ENCODE results near the gene B4GALT1.

The B4GALT1 gene

DNA sequence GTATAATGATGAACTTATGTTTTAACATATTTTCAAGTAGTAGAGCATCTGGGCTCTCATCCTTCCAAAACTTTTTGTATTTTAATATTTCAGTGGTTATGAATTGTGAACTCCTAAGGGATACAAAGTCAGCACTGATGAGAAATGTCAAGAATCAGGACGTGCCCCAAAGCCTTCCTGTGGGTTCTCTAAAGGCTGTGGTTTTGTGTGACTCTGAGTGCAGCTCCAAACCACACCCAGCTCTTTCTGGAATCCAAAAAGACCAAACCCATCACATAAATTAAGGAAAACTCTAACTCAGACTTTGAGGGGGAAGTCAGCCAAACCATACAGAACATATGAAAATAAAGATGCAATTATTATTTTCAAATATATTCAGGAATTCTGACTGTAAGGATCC lies 49.8 kb downstream of the B4GALT1 start:
- DNase-seq: peak in 2 of 3 donors; percentile 36 to 44

DNA sequence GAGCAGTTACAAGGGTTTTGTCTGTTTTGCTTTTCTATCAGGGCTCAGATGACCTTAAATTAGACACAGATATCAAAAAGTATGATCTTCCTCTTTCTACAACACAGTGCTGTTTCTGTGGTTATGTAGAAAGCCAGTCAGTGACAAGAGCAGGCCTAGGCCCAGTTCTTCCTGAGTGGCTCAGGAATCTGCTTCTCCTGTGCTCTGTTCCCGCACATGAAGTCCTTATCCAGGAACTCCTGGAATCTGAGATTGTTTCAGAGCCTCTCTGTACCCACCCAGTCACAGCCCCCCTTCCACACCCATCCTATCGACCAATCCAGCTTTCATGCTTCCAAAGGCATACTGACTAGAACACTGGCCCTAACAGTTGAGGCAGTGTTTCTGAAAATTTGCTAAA lies 50.3 kb downstream of the B4GALT1 start:
- peak in 2 of 3 donors; percentile 32 to 45 for DNase-seq

DNA sequence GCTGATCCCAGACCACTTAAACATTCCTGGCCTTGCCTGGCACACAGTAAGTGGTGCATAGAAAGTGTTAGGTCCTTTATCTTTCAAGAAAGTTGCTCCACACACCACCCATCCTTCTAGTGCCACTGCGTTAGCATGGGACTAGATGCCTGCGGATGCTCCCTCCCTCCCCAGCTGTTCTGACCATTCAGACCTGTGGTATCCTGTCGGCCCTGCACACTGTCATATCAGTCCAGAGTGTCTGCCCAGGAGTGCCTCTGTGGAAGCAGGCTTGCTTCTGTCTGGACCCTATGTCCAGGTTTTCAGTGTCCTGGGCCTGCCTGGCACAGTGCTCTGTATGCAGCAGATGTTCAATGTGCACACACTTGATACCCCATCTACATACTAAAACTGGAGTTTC lies 52.4 kb downstream of the B4GALT1 start:
- no peak for DNase-seq

DNA sequence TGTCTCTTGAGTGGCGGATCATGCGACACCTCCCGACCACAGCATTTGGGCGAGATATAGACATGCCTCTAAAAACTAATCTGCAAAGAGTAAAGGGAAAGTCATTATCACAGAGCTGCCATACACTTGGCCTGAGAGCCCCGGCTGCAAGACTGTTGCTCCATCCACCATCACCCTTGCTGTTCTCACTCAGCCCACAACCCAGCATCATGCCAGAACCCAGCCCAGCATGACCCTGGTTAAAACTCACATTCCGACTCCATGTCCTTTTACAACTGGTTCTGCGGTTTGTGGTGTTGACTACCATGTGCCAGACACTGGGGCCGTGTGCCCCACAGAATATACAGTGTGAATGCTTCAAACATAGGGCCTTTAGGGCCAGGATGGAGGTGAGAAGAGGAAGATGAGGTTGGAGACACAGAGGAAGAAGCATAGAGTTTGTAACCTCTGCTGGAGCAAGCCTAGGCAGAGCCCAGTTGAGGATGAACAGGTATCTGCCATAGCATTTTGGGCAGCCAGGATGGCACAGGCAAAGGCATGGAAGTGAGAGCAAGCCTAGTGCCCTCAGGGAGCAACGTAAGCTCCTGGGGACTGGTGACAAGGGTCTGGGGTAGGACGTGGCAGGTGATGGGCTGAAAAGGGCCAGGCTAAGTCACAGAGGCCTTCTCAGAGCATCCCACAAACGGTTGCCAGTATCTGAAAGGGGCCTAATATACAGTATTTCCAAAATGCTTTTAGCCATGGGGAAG lies 53.2 kb downstream of the B4GALT1 start:
- no peak for DNase-seq

DNA sequence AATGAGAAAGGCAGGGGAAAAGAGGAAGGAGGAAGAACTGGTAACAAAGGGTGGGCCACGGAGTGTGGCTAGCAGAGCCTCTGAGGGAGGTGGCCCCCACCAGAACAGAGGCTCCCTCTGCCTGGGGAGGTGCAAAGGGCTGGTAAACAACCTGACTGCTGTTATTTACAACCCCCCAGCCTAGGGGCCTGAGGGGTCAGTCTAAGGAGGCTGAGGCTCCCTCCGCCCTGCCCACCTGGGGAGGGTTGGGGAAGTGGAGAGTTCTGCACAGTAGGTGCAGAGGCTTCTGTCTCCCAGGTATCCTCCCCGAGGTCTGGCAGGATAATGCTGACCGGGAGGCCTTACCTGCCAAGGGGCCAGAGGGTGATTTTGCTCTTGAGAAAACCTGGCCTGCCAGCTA lies 55.0 kb downstream of the B4GALT1 start:
- no peak for DNase-seq

DNA sequence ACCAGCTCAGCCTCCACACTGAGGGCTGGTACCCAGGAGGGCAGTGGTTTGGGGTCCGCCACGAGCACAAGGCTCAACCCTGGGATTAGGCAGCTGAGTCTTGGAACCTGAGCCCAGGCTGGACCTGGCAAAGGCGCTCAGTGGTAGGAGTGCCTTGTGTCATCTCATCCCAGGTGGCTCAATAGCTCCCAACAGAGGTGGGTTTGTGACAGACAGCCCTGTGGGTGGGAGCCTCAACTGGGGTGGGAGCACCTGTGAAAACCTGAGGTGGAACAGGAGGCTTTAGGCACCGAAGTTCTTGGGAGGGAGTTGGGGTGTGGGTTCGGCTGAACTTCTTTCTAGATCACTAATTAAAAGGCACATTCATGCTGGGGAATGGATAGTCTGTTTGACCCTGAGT lies 55.5 kb downstream of the B4GALT1 start:
- DNase-seq: no peak

DNA sequence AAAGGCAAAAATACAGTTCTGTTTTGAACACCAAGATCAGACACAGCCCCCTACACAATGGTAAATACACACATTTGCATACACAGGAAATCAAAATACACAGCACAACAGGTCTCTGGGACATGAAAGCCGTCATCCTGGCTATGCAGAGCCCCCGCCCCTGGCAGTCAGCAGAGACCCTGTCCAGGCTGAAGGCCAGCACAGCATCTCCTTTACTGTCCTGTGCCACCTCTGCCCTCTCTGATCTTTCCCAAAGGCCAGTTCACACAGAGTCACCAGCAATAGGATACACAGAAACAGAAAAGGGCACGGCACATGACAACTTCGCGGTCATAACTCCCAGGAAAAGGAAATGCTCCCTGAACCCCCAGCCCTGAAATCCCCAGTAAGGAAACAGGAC lies 56.5 kb downstream of the B4GALT1 start:
- no peak for DNase-seq

DNA sequence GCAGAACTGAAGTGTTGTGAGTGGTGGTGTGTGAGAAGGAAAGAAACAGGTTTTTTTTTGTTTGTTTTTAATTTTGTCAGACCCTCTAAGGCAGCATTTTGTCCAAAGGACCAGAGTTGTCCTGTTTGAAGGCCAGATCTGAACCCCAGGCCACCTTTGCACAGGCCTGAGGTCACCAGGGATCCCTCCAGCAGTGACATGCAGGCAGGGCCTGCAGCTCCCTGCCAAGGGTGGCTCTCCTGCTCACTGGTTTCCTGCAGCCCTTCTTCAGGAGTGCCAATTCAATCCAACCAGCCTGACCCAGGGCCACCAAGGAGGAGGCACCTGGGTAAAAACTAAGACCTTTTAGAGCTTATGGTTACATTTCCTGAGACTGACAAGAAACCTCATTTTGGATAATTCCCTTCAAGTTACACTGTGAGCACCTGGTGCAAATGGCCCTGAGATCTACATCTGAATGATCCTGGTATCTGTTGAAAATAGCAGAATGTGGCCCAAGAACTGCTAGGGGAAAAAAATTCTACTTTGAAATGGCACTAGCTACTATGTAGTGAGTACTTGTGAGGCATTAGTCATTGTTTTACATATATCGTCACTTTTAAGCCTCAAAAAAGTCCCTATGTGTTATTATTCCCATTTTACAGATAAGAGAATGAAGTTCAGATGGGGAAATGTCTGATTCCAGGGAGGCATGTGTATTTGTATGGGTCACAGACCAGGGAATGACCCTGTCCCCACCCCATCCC lies 57.1 kb downstream of the B4GALT1 start:
- DNase-seq: peak in 1 of 3 donors; percentile 29

DNA sequence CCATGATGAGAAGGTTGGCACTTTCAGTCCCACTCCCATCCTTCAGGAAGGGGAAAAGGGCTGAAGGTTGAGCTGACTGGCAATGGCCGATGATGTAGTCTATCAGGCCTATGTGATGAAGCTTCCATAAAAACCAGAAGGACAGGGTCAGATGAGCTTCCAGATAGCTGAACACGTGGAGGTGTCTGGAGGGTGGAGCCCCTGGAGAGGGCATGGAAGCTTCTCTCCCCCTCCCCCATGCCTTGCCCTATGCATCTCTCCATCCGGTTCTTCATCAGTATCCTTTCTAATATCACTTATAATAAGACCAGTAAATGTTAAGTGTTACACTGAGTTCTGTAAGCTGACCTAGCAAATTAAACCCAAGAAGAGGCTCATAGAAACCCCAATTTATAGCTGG lies 58.0 kb downstream of the B4GALT1 start:
- DNase-seq: no peak

DNA sequence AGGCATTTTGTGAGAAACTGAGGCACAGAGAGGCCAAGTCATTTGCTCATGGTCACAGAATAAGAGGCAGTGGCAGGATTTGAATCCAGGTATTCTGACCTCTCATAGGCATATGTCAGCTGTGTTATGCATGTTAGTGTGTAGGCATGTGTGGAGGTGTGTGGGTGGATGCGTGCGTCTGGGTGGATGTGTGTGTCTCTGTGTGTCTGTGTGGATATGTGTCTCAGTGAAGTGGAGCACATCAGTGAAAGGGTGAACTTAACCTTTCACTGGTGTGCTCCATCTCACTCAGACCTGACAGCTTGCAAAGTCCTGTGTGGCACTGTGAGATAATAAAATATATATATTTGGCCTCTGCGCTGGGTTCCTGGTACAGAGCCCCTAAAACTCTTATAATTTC lies 58.7 kb downstream of the B4GALT1 start:
- DNase-seq: no peak

DNA sequence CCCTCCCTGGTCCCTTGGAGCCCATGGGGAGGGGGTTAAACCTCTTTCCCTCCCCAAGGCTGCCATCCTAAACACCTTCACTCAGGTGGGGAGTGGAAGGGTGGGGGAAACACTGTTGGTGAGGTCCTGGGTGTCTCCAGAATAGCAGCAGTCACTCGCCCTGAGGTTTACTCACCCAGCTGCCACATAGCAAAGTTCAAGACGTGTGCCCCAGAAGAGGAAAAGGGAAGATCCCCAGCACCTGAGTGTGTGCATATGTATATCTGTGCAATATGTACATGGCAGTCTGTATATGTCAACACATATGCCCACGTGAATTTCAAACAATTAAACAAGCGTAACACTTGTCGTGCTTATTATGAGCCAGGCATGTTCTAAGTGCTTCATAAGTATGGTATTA lies 59.4 kb downstream of the B4GALT1 start:
- DNase-seq: no peak

DNA sequence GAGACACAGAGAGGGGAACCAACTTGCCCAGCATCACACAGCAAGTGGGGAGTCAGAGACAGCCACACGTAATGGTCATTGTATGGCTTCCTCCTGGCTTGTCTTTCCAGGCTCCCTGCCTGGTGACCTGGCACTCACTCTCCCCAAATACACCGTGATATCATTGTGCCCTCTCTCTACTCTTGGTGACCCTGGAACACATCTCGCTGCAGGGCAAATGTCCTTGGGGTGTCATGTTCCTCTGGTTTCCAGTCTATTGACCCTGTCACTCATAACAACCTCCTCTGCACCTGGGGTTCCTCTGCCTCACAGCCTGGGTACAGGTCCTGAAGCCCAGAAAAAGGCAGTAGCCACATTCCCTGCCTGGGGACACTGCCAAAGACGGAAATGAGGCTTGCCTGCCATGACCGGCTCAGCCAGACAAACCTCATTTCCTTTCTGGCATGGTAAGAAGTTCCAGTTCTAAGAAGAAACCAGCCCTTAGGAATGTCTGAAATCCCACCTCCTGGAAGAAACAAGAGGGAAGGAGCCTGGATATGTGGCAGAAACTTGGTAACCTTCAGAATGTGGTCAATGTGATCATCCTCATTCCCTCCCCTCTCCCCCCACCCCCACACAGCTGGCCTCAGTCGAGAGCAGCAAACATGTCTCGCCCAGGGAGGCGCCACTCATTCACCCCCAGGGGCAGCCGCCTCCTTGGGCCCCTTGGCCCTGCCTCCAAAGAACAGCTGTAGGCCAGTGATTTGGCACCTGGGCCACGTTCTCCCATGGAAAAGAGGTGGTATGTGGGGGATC lies 60.1 kb downstream of the B4GALT1 start:
- no peak for DNase-seq

DNA sequence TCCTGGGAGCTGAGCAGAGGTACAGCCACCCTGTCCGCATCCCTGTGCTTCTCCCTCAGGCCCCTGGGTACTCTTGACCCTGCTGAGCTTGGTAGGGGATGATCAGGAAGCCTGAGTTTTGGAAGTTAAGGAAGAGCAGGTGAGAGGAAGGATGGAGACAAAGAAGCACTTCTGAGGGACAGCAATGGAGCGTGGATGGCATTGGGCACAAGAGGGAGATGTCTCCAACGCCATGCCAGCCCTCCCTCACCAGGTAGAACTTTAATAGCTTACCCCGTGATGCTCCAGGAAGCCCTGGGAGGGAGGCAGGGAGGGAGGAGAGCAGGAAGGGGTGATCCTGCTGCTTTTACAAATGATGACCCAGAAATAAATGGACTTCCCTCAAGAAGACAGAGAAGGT lies 60.8 kb downstream of the B4GALT1 start:
- DNase-seq: no peak

DNA sequence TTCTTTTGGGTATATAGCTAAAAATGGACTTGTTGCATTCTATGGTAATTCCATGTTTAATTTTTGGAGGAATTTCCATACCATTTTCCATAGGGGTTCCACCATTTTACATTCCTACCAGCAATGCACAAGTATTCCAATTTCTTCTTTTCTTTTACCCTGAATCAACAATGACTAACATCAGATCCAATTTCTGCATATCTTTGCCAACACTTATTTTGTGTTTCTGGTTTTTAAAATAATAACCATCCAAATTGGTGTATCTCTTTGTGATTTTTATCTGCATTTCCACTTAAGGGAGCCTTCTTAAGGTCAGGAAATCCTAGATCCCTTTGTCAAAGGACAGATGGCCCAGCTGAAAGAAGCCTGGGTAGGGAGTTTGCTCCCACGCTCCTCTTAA lies 61.2 kb downstream of the B4GALT1 start:
- DNase-seq: no peak

DNA sequence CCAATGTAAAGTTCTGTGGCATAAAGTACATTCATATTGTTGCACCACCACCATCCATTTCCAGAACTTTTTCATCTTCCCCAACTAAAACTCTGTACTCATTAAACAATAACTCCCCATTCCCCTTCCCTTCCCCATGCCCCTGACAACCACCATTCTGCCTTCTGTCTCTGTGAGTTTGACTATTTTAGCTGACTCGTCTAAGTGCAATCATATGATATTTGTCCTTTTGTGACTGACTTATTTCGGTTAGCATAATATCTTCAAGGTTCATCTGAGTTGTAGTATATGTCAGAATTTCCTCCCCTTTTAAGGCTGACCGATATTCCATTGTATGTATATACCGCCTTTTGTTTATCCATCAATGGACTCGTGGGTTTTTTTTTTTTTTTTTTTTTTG lies 61.6 kb downstream of the B4GALT1 start:
- DNase-seq: no peak

DNA sequence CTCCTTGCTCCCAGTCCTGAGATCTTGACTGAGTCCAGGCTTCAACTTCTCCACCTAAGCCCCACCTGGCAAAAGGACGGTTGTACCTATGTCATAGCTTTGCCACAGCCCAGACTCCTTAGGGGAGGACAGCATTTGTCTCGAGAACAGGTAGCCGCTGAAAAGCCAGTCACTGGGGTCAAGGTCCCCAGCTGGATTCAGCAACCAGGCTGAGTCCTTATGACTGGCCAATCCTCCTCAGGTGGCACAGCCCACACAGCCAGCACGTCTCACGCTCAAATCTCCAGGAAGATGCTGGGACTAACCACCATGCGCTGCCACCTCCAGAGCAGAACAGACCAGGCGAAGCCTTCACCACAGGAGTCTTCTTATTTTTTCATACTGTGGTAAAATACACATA lies 62.7 kb downstream of the B4GALT1 start:
- no peak for DNase-seq

DNA sequence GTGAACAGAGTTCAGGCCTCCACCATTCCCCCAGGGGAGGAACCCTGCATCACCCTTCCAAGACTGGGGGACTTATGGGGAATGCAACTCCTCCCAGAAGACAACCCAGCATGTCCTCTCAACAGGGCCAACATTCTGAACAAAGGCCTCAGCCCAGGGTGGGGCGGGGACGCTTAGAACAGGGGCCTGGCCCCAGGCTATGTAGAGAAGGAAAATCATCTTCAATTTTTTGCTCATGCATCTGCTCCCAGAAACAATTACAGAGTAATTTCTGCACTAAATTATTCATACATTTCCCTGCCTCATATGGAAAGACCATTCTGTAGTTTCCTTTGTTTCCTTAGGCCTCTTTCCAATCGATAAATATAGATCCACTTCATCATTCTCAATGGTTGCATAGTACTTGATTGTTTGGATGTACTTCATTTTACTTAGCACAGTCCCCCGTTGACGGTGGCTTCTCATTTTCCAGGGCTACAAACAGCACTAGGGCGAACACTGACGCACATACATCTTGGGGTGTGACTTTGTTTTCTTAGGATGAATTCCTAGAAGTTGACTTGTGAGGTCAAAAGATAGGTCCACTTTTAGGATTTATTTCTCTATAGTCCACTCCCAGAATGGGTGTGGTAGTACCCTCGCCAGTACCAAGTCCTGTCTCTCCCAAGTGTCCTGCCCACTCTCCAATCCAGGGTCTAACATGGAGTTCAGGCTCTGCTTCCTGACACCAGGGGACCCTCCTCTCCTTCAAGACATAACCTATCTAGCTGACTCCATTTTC lies 63.4 kb downstream of the B4GALT1 start:
- DNase-seq: no peak

DNA sequence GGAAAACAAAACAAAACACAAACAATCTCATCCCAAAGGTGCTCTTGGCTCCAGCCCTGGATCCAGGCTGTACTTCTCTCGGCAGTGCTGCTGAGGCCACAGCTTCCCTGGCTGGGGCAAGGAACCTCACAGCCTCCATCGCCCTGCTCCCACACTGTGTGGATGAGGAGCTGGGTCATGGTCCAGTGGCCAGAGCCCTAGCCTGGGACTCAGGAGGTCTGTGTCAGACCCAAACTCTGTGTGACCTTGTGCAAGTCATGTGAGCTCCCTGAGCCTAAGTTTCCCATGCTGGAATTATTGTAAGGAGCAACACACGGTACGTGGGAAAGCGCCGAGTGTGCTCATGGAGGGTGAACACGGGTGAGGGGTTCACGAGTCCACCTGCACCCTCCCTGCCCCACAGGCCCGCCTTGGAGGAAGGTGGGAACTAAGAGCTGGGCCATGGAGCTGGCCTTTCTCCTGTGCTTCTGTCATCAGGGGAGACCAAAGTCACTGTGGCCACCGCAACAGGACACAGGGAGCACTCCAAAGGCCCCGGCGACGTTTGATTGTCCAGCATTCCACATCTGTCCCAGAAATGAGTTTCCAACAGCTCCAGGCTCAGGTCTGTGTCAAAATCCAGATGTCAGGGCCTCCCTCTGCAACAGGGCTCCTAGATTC lies 64.5 kb downstream of the B4GALT1 start:
- DNase-seq: no peak

DNA sequence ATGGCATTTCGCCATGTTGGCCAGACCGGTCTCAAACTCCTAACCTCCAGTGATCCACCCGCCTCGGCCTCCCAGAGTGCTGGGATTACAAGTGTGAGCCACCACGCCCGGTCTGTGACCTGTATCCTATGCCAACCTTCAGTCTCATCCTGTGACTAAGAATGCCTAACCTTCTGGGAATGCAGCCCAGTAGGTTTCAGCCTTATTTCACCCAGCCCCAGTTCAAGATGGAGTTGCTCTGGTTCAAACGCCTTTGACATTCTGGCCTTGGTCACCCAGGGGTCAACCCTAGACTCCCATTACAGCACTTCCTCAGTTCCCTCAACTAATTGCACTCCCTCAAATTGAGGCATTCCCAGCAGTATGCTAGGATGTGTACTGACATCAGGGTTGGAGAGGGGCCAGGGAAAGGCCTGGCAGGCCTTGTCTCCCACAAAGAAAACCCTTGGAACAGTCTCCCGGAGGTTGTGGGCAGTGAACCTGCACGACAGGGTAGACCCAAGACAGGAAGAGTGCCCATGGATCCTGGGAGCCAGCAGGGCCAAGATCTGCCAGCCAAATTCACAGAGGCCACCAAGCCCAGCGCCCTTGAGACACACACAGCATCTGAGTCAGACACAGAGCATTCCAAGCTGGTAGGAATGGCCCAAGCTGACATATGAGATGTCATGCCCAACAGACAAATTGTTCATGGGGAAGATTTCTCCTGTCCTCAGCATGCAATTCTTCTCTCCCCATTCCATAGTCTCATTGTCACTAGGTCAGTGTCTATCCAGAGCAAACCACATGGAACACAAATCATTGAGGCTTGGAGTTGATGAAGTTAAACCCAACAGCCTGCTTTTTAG lies 65.8 kb downstream of the B4GALT1 start:
- DNase-seq: peak in 1 of 3 donors; percentile 18

DNA sequence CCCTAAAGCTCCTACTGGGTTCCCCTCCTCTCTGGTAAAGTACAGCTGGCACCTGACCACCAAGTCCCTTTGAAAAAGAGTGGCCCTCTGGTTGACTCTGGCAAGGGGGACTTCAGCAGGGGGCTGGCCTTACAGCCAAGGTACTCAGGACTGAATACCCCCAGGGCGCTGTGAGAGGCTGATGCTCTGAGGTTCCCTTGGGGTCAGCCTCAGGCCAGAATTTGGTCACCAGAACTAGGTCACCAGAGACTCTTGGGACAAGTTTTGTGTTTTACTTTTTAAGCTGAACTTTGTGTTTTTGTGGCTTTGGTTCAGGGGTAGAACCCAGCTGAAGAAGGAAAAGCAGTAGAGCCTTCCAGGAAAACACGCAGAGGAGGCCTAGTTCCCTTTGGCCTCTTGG lies 67.4 kb downstream of the B4GALT1 start:
- peak in 1 of 3 donors; percentile 12 for DNase-seq

DNA sequence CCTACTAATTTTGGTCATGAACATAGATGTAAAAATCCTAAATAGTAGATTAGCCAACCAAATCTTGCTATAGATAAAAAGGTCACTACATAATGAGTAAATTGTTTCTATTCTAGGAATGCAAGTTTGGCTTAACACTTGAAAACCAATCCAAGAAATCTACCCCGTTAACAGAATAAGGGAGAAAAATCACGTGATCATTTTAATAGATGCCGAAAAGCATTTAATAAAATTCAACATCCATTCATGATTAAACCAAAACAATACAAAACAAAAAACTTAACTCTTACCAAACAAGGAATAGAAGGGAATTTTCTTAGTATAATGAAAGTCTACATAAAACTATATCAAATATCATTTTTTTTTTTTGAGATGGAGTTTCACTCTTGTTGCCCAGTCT lies 69.9 kb downstream of the B4GALT1 start:
- DNase-seq: peak in 1 of 3 donors; percentile 16

Measured in suppressor macrophage treated with lipopolysaccharide for 1 hour (primary cell).